Amniotic epithelial cell (primary cell): ENCODE results near the gene KIF21B.
"Not testable (repeated sequence)": the region's sequence is repeated elsewhere in the genome, so short reads cannot be mapped to it uniquely, and the experiment has no call there.

Source experiments
- DNase-seq: peaks from one replicate; pipeline ENCODE4 v3.0.0-alpha.2; 2010; ENCODE audit warnings: low read depth

Gene KIF21B

GRCh38 chr1:200935286-200935962, 88.1 kb downstream of the KIF21B start:
- not testable (repeated sequence) for DNase-seq

DNA sequence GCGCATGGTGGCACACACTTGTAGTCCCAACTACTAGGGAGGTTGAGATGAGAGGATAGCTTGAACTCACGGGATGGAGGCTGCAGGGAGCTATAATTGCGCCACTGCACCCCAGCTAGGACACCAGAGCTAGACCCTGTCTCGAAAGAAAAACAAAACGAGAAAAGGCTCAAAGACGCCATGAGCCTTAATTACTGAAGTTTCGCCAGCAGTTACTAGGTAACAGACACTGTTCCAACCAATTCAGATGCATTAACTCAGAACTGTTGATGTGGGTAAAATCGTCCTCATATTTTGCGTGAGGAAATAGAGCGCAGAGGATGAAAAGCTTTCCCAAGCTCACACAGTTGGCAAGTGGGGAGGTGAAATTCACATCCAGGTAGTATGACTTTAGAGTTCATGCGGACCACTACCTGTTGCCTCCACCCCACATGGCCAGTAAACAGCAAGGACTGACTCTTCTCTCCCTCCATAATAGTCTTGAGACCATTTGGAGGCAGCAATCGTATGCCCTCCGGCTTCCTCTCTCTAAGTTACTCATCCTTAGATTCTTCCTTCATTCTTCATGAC, 88.8 kb downstream of the KIF21B start:
- no peak for DNase-seq

GRCh38 chr1:200931776-200932175, 91.7 kb downstream of the KIF21B start:
- no peak for DNase-seq

GRCh38 chr1:200930285-200930684, 93.2 kb downstream of the KIF21B start:
- DNase-seq: not testable (repeated sequence)

DNA sequence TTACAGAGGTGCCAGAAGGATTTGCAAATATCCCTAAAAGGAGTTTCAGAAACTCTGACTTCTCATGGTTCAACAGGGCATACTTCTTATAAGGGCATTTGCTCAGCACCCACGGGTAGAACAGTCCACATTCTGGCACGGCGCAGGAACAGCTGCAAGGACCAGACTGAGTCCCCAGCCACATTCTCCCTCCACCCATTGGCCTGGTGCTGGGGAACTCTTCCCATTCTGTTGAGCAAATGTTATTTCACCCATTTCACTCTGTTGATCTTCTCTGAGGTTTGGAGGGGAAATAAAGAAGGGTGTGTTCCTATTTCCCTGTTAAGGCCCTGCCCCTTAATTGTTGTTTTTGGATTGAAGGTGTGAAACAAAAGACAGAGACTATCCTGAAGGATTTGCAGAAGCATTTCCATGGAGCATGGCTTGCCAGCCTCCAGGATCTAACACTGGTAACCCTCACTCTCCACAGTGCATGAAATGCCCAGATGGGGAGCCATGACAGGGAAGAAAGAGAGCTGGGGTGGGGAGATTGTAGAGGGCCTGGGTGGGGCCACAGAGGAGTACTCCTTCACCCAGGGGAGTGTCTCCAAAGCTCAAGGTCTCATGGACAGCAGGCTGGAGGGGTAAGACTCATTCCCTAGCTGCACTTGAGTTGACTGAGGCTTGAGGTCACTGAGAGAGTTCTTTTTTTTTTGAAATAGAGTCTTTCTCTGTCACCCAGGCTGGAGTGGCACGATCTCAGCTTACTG, 93.8 kb downstream of the KIF21B start:
- no peak for DNase-seq

GRCh38 chr1:200925831-200926230, 97.7 kb downstream of the KIF21B start:
- peak; percentile 58 for DNase-seq

- DNase-seq: no peak
Observed at GRCh38 chr1:200923601-200924000, 99.9 kb downstream of the KIF21B start.

DNA sequence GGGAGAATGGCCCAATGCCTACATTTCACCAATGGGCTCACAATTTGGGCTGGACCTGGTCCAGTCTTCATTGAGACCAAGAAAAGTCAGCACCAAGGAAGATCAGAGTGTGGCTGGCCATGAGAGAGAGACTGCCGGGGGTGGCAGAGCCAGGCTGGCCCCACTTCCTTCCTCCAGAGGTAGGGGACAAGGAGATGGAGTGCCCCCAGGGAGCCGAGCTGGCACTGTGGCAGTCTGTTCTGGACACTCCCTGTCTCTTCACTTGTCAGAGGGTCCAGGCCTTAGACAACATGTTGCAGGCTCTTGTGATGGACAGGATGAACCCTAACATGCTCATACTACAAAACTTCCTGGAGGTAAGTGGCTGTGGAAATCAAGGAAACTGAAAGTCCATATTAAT, 101.1 kb downstream of the KIF21B start:
- DNase-seq: no peak

DNA sequence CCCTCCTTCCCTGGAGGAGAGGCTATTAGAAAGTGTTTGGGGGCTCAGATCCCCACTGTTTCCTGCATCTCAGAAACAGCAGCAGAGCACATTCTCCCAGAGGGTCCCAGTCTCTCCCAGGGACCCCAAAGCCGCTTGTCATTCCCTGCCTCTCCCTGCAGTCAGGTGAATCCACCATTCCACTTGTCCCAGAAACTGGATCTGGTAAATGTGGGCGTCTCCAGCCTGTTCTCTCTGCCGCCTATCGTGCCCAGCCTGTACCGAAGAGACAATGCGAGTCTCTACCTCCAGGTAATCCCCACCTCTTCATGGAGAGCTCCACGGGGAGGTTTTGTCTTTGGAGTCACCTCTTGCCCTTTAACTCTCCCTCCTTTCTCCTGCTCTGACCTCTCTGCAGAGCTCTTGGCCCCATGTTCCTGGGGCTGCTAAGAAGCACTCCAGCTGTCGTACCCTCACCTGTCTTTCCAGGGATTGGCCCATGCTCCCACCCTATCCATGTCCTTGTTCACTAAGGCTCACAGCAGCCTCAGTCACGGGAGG, 101.9 kb downstream of the KIF21B start:
- no peak for DNase-seq
